Naive thymus-derived CD4-positive, alpha-beta T cell (primary cell): ENCODE data around the gene CPT1B. TPM values are rescaled to one million over a fixed set of nuclear protein-coding genes. Genes with fewer than 3 reads are reported as not detected.

Source experiments
- ATAC-seq: fragments of 150-1000 bp; cut with Tn5 transposase; 2 replicates; pipeline ENCODE4 v1.10.0; 2021; ENCODE audit warnings: mild to moderate bottlenecking, moderate library complexity
- CTCF ChIA-PET: fragments of 350-600 bp; sonication (Branson Sonifier 250); formaldehyde crosslinking; loops from one replicate; lab custom pipeline; 2021; ENCODE audit warnings: antibody characterized with exemption; lab: Charles Lee
- POLR2A ChIA-PET: fragments of 350-600 bp; sonication (Branson Sonifier 250); formaldehyde crosslinking; loops from one replicate; lab custom pipeline; 2021; ENCODE audit warnings: antibody characterized with exemption, inconsistent platforms; lab: Charles Lee
- DNase-seq, 9 donors: peaks; one replicate each; pipeline versions ENCODE4 v3.0.0 to v3.0.0-alpha.2; 2020 to 2022; ENCODE audit warnings: mixed read lengths in 1 of 9
- H3K27ac ChIP-seq: one replicate; pipeline ENCODE4 v1.7.0; 2013; ENCODE audit warnings: mild to moderate bottlenecking, low read depth, low read length, moderate library complexity
- H3K27me3 ChIP-seq, 2 donors: one replicate each; pipeline ENCODE4 v1.7.0; 2013; ENCODE audit warnings: low read length in 2 of 2, mild to moderate bottlenecking in 2 of 2, moderate library complexity in 2 of 2; ENCODE audit not compliant: control insufficient read depth in 2 of 2, insufficient read depth in 2 of 2
- H3K36me3 ChIP-seq, 3 experiments: 1 replicate in 2 of 3; 2 replicates in 1 of 3; pipeline ENCODE4 v1.7.0; 2013; ENCODE audit warnings: low read length in 3 of 3, mild to moderate bottlenecking in 3 of 3, moderate library complexity in 1 of 3; ENCODE audit not compliant: insufficient read depth in 3 of 3, control insufficient read depth in 2 of 3
- H3K4me1 ChIP-seq, 2 donors: one replicate each; pipeline ENCODE4 v1.7.0; 2013; ENCODE audit warnings: low read length in 2 of 2, mild to moderate bottlenecking in 2 of 2, moderate library complexity in 1 of 2; ENCODE audit not compliant: control insufficient read depth in 2 of 2, insufficient read depth in 2 of 2
- H3K4me3 ChIP-seq: 2 replicates; pipeline ENCODE4 v1.7.0; 2013; ENCODE audit warnings: mild to moderate bottlenecking, low read length
- H3K9me3 ChIP-seq, 3 experiments: 1 replicate in 2 of 3; 2 replicates in 1 of 3; pipeline ENCODE4 v1.7.0; 2013; ENCODE audit warnings: low read length in 3 of 3; ENCODE audit not compliant: control insufficient read depth in 2 of 3
- H3K27ac Mint-ChIP-seq, 9 donors: one replicate each; pipeline ENCODE4 v1.8.0; 2020 to 2022; ENCODE audit warnings: mixed read lengths in 9 of 9, mild to moderate bottlenecking in 8 of 9, moderate library complexity in 5 of 9, inconsistent platforms in 2 of 9
- H3K27me3 Mint-ChIP-seq, 5 donors: one replicate each; pipeline ENCODE4 v1.8.0; 2021 to 2022; ENCODE audit warnings: mixed read lengths in 5 of 5, mild to moderate bottlenecking in 1 of 5
- H3K36me3 Mint-ChIP-seq, 5 donors: one replicate each; pipeline ENCODE4 v1.8.0; 2020 to 2022; ENCODE audit warnings: mixed read lengths in 5 of 5, mild to moderate bottlenecking in 3 of 5, inconsistent platforms in 1 of 5
- H3K4me1 Mint-ChIP-seq, 7 donors: one replicate each; pipeline ENCODE4 v1.8.0; 2020 to 2022; ENCODE audit warnings: mixed read lengths in 7 of 7, mild to moderate bottlenecking in 3 of 7, inconsistent platforms in 1 of 7
- H3K4me3 Mint-ChIP-seq, 10 donors: one replicate each; pipeline ENCODE4 v1.8.0; 2020 to 2022; ENCODE audit warnings: mild to moderate bottlenecking in 10 of 10, mixed read lengths in 10 of 10, moderate library complexity in 6 of 10, inconsistent platforms in 2 of 10
- H3K9me3 Mint-ChIP-seq, 11 donors: one replicate each; pipeline ENCODE4 v1.8.0; 2020 to 2022; ENCODE audit warnings: mixed read lengths in 11 of 11, mild to moderate bottlenecking in 4 of 11, inconsistent platforms in 1 of 11, moderate library complexity in 1 of 11
- intact Hi-C, 2 donors: fragments of 100-400 bp; cut with micrococcal nuclease; formaldehyde crosslinking; loops; one replicate each; pipeline ENCODE4 v1.15.1; 2023
- polyA plus RNA-seq, 2 donors: library from polyadenylated mRNA; unstranded; fragments of 300-500 nt; fragmentation: Illumina TruSeq; gene quantifications; one replicate each; pipeline ENCODE4 v1.2.3, GENCODE V29; 2021
- total RNA-seq, 6 experiments: library from RNA in 5 of 6; stranded (reverse) in 5 of 6; gene quantifications; 1 replicate in 5 of 6; 2 replicates in 1 of 6; pipeline ENCODE4 v1.2.3 and lab custom pipeline; 2021 to 2026

The CPT1B gene
- total and polyA plus RNA-seq, 7 experiments from 2014 or later = 0.32 to 108 (median 64.8) TPM

DNA sequence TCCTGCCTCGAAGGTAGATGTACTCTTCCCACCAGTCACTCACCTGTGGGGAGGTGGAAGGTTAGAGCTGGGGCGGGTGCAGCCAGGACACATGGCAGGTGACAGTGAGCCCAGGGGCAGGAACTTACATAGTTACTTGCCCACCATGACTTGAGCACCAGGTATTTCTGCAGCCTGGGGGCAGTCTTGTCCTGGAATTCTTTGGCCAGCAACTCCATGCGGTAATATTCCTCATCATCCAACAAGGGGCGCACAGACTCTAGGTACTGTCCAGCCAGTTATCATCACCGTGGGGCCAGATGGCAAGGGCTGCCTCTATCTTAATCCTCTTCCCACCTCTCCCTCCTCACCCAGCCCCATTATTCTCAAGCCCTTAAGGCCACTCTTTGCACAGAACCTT, 2.2 kb downstream of the CPT1B start:
- no peak for DNase-seq
- ChIA-PET CTCF (interaction anchor here (1.0 kb wide), 1 partner anchor 44 kb away, joined by 4 read pairs; no protein-coding TSS in a partner anchor), POLR2A (interaction anchor here (1.0 to 2.2 kb wide), 2 partner anchors 11 to 28 kb away, joined by 4 to 10 read pairs; no protein-coding TSS in a partner anchor)
- Mint-ChIP-seq H3K36me3 (peaks cover 0 to 11% (median 8%) of the 10 kb centered on the region in 5 donors), H3K27me3 (no peaks in the 10 kb centered on the region), H3K27ac (no peak overlapping the region), H3K9me3 (no peaks in the 10 kb centered on the region), H3K4me1 (peaks cover 5 to 18% (median 13%) of the 10 kb centered on the region in 7 donors), H3K4me3 (no peak overlapping the region)
- no peaks in the 10 kb centered on the region for H3K4me1 ChIP-seq
- no peak overlapping the region for H3K4me3 ChIP-seq
- H3K9me3 ChIP-seq = no peaks in the 10 kb centered on the region
- H3K36me3 ChIP-seq = peaks cover 0 to 46% (median 1%) of the 10 kb centered on the region in 3 experiments
- H3K27me3 ChIP-seq = no peaks in the 10 kb centered on the region
- H3K27ac ChIP-seq = no peak overlapping the region
- ATAC-seq = no peak
- intact Hi-C loops = no loop called here

DNA sequence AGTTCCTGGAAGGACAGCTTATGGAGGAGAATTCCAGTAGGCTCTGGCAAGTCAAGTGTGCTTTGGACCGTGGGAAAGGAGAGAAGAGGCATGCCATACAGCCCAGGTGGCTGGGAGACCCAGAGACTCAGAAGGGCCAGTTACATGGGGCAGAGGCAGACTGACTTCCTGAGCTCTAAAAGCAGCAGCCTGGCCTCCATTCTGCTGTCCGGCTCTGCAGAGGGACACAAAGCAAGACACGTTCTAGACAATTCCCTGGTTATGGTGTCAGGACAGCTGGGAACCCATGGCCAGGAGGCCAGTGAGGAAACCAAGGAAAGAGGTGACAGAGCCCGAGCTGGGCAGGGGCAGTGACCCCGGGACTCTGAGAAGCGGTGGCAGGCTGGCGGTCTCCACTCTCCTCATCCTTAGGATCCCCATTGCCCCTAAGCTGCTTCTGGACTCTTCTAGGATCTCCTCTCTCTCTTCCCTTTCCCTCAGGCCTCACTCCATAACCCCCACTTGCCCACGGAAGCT, 2.7 kb downstream of the CPT1B start:
- ATAC-seq (no peak), DNase-seq (no peak)
- Histone ChIP-seq H3K27me3 (no peaks in the 10 kb centered on the region), H3K4me1 (no peaks in the 10 kb centered on the region), H3K27ac (no peak overlapping the region), H3K36me3 (peaks cover 0 to 50% (median 2%) of the 10 kb centered on the region in 3 experiments), H3K9me3 (no peaks in the 10 kb centered on the region), H3K4me3 (no peak overlapping the region)
- Mint-ChIP-seq H3K27me3 (no peaks in the 10 kb centered on the region), H3K36me3 (peaks cover 0 to 15% (median 8%) of the 10 kb centered on the region in 5 donors), H3K27ac (no peak overlapping the region), H3K4me3 (no peak overlapping the region), H3K4me1 (peaks cover 5 to 15% (median 13%) of the 10 kb centered on the region in 7 donors), H3K9me3 (no peaks in the 10 kb centered on the region)
- ChIA-PET CTCF (interaction anchor here (1.0 kb wide), 1 partner anchor 45 kb away, joined by 4 read pairs; no protein-coding TSS in a partner anchor), POLR2A (interaction anchor here (0.8 to 2.2 kb wide), 3 partner anchors 10 to 36 kb away, joined by 3 to 10 read pairs (median 6); no protein-coding TSS in a partner anchor)
- intact Hi-C loops = no loop called here

DNA sequence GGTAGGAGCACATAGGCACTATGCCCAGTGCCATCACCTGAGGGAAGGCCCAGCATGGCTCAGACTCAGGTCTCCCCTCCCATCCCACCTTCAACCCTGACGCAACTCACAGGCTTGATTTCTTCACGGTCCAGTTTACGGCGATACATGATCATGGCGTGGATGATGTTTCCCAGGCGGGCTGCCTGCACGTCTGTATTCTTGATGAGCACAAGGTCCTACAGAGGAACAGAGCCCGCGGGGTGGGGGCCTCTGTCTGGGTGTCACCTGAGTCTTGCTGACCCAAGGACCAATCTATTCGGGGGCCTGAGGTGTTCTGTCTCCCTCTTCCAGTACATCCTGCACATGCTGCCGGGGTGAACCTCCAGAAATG, 3.9 kb downstream of the CPT1B start:
- Mint-ChIP-seq H3K4me1 (peaks cover 4 to 11% (median 5%) of the 10 kb centered on the region in 7 donors), H3K9me3 (no peaks in the 10 kb centered on the region)
- POLR2A ChIA-PET = interaction anchor here (2.2 kb wide), 1 partner anchor 9 kb away, joined by 10 read pairs; no protein-coding TSS in a partner anchor

DNA sequence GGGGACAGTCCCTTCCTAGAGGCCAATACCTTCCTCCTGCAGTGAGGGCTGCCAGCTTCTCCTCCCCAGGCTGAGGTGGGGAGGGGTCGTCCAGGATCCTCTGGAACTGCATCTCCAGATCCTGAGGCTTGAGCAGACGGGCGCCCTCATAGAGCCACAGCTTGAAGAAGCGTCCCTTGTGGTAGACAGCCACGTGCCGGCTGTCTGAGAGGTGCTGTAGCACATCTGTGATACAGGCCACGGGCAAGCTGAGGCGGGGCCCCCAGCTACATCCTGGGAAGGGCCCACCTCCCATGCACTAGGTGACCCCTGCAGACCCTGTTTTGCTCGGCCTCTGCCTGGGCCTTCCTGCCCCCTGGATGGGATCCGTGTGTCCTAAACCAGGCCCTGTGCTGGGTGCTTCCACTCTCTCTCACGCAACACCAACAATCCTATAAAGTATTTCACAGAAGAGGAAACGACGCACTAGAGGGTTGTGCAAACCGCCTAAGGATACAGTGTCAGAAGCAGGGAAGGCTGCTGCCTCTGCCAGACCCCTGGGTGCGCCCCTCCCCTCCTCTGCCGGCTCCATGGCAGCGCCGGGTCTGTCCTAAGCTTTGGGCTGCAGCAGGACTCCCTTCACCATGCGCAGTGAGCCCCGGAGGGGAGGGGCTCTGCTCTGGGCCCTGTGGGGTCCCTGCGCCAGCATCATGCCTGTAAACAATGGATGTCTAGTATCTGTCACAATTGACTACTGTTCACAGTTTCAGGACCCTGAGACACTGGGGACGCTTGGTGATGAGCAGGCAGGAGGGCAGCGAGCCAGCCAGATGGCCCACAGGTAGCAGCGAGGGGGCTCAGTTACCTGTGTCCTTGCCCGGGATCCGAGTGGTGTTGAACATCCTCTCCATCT, 4.5 kb downstream of the CPT1B start:
- no peaks in the 10 kb centered on the region for H3K27me3 Mint-ChIP-seq

More for the DNA sequence above, 3.9 kb downstream of the CPT1B start:
- intact Hi-C loops = no loop called here
- CTCF ChIA-PET = no interaction called here
- Histone ChIP-seq H3K27me3 (no peaks in the 10 kb centered on the region), H3K4me1 (no peaks in the 10 kb centered on the region), H3K27ac (no peak overlapping the region), H3K36me3 (peaks cover 0 to 51% (median 2%) of the 10 kb centered on the region in 3 experiments), H3K9me3 (no peaks in the 10 kb centered on the region), H3K4me3 (no peak overlapping the region)
- no peak overlapping the region for H3K4me3 Mint-ChIP-seq
- no peaks in the 10 kb centered on the region for H3K27me3 Mint-ChIP-seq
- peaks cover 0 to 16% (median 7%) of the 10 kb centered on the region in 5 donors for H3K36me3 Mint-ChIP-seq
- H3K27ac Mint-ChIP-seq = no peak overlapping the region
- ATAC-seq = no peak
- DNase-seq = no peak

DNA sequence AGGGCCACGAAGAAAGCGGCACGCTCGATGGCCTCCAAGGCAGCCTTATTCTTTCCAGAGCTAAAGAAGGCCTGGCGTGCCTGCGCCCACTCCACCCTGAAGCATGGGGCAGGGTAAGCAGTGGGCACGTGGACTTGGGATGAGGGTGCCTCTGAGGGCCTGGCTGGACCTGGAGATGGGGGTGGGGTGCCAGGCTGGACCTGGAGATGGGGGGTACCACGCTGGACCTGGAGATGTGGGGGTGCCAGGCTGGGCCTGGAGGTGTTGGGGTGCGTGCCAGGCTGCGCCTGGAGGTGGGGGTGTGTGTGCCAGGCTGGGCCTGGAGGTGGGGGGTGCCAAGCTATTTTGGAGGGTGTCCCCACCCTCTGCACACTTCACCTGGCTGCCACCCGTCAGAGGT, 5.3 kb downstream of the CPT1B start:
- Histone ChIP-seq H3K4me1 (no peaks in the 10 kb centered on the region), H3K27ac (no peak overlapping the region), H3K36me3 (peaks cover 0 to 53% (median 2%) of the 10 kb centered on the region in 3 experiments), H3K9me3 (no peaks in the 10 kb centered on the region), H3K4me3 (no peak overlapping the region), H3K27me3 (no peaks in the 10 kb centered on the region)
- POLR2A ChIA-PET = interaction anchor here (1.1 to 2.0 kb wide), 4 partner anchors 9 to 48 kb away, joined by 4 to 7 read pairs (median 4); partner anchors contain the start of gene SCO2
- CTCF ChIA-PET = no interaction called here
- peaks cover 0 to 21% (median 7%) of the 10 kb centered on the region in 5 donors for H3K36me3 Mint-ChIP-seq
- H3K4me1 Mint-ChIP-seq = peaks cover 4 to 11% (median 5%) of the 10 kb centered on the region in 7 donors
- no peak overlapping the region for H3K4me3 Mint-ChIP-seq
- no peak for DNase-seq
- ATAC-seq = no peak
- H3K27me3 Mint-ChIP-seq = no peaks in the 10 kb centered on the region
- no peaks in the 10 kb centered on the region for H3K9me3 Mint-ChIP-seq
- no peak overlapping the region for H3K27ac Mint-ChIP-seq
- intact Hi-C loops = no loop called here

More for the DNA sequence above, 4.5 kb downstream of the CPT1B start:
- no peak overlapping the region for H3K27ac ChIP-seq
- H3K36me3 ChIP-seq = peaks cover 0 to 51% (median 2%) of the 10 kb centered on the region in 3 experiments
- H3K27ac Mint-ChIP-seq = no peak overlapping the region
- no peaks in the 10 kb centered on the region for H3K9me3 Mint-ChIP-seq
- no peaks in the 10 kb centered on the region for H3K4me1 ChIP-seq
- ChIA-PET CTCF (no interaction called here), POLR2A (interaction anchor here (0.5 to 2.2 kb wide), 4 partner anchors 8 to 612 kb away, joined by 4 to 10 read pairs (median 6); partner anchors contain the start of gene SCO2)
- intact Hi-C loops = no loop called here
- ATAC-seq (no peak), DNase-seq (no peak)
- H3K36me3 Mint-ChIP-seq = peaks cover 0 to 21% (median 7%) of the 10 kb centered on the region in 5 donors
- no peak overlapping the region for H3K4me3 ChIP-seq
- H3K4me1 Mint-ChIP-seq = peaks cover 4 to 11% (median 5%) of the 10 kb centered on the region in 7 donors
- H3K27me3 ChIP-seq = no peaks in the 10 kb centered on the region
- no peaks in the 10 kb centered on the region for H3K9me3 ChIP-seq
- H3K4me3 Mint-ChIP-seq = no peak overlapping the region

DNA sequence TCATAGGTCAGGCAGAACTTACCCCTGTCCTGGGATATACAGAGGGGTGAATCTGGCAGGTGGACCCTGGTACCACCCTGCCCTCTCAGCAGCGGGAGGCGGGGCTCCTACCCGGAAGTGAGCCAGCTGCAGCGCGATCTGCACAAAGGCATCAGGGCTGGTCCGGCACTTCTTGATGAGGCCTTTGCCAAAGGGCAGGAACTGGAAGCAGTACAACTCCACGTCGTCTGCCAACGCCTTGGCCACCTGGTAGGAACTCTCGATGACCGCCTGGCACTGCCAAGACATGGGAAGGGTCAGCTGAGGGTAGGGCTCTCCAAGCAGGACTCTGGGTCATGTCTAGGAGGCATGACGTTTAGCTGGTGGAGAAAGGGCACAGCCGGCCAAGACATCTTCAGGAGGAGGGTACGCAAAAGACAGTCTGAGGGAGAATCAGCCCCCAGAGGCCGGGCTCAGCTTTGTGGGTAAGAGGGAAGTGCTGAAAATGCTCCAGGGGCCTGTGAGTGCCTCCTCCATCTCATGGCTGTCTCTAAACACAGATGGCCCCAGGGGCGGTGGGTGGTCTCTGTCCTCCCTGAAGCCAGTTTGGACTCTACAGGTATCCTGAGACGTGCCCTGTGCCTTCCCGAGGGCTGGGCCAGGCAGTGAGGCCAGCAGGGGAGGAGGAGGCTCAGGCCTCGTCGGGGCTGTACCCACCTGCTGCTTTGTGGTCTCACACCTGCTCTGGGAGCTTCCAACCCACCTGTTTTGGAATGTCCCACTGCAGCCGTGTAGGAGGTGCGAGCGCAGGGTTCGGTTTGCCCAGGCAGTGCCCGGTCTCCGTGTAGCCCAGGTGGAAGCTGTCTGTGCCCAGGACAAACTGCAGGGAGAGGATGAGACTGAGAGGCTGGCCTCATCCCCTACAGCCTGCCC, 6.7 kb downstream of the CPT1B start:
- no peak for ATAC-seq
- POLR2A ChIA-PET = interaction anchor here (1.3 to 2.0 kb wide), 3 partner anchors 8 to 50 kb away, joined by 3 to 7 read pairs (median 4); partner anchors contain the start of gene SYCE3
- H3K36me3 Mint-ChIP-seq = peaks cover 0 to 21% (median 7%) of the 10 kb centered on the region in 5 donors

More for the DNA sequence above, 6.7 kb downstream of the CPT1B start:
- no peaks in the 10 kb centered on the region for H3K9me3 Mint-ChIP-seq
- CTCF ChIA-PET = no interaction called here
- intact Hi-C loops = no loop called here
- H3K4me3 ChIP-seq = no peak overlapping the region
- no peak overlapping the region for H3K4me3 Mint-ChIP-seq
- no peak overlapping the region for H3K27ac ChIP-seq
- H3K4me1 ChIP-seq = no peaks in the 10 kb centered on the region
- H3K27me3 ChIP-seq = no peaks in the 10 kb centered on the region
- no peak for DNase-seq
- H3K9me3 ChIP-seq = no peaks in the 10 kb centered on the region
- no peak overlapping the region for H3K27ac Mint-ChIP-seq
- no peaks in the 10 kb centered on the region for H3K27me3 Mint-ChIP-seq
- H3K36me3 ChIP-seq = peaks cover 0 to 51% (median 2%) of the 10 kb centered on the region in 3 experiments
- no peaks in the 10 kb centered on the region for H3K4me1 Mint-ChIP-seq
